Uterus (tissue), 4 donors: ENCODE measurements around the gene KBTBD12. TPM values are rescaled to one million over a fixed set of nuclear protein-coding genes. Genes with fewer than 3 reads are reported as not detected.

Source experiments
- DNase-seq, 2 donors: peaks; one replicate each; pipeline ENCODE4 v3.0.0-alpha.2; 2019 to 2020
- H3K27ac ChIP-seq, 2 donors: fragments of 200-600 bp; sonication (generic); 1 replicate in 1 of 2; 2 replicates in 1 of 2; pipeline ENCODE4 v1.5.1; 2016 to 2018
- H3K27me3 ChIP-seq, 2 donors: fragments of 200-600 bp; sonication (generic); one replicate each; pipeline ENCODE4 v1.5.1; 2018 to 2019; ENCODE audit warnings: control low read depth in 1 of 2
- H3K36me3 ChIP-seq, 2 donors: fragments of 200-600 bp; sonication (generic); one replicate each; pipeline ENCODE4 v1.5.1; 2019; ENCODE audit warnings: control low read depth in 1 of 2
- H3K4me1 ChIP-seq, 2 donors: fragments of 200-600 bp; sonication (generic); one replicate each; pipeline ENCODE4 v1.5.1; 2018 to 2019; ENCODE audit warnings: control low read depth in 1 of 2
- H3K4me3 ChIP-seq, 2 donors: fragments of 200-600 bp; sonication (generic); 1 replicate in 1 of 2; 2 replicates in 1 of 2; pipeline ENCODE4 v1.5.1; 2018 to 2019; ENCODE audit warnings: mild to moderate bottlenecking in 1 of 2
- H3K9me3 ChIP-seq, 2 donors: fragments of 200-600 bp; sonication (generic); one replicate each; pipeline ENCODE4 v1.5.1; 2019; ENCODE audit warnings: control low read depth in 1 of 2
- POLR2A ChIP-seq, 2 donors: fragments of 450-650 bp; IDR thresholded peaks; one replicate each; pipeline ENCODE4 v1.6.1; 2016; ENCODE audit warnings: antibody characterized with exemption in 2 of 2, mild to moderate bottlenecking in 1 of 2, moderate library complexity in 1 of 2
- intact Hi-C: fragments of 100-400 bp; cut with DNase I; formaldehyde crosslinking; loops from one replicate; pipeline ENCODE4 v1.15.1; 2023; ENCODE audit warnings: low total_unique reads
- total RNA-seq, 4 donors: library from RNA; depleted of rRNA in 3 of 4; stranded (reverse); fragments of >200 nt in 3 of 4; gene quantifications; one replicate each; pipeline versions ENCODE4 v1.1.0 to v1.2.4, GENCODE V29; 2014 to 2023
- TF ChIP-seq, protein P1 (sequence below), 4 experiments: fragments of 200-600 bp in 2 of 4; fragments of 450-650 bp in 2 of 4; sonication (generic) in 2 of 4; IDR thresholded peaks; one replicate each; pipeline ENCODE4 v1.5.1; 2016 to 2019; ENCODE audit warnings: antibody characterized with exemption in 4 of 4, mild to moderate bottlenecking in 2 of 4, moderate library complexity in 1 of 4
- donor health status: DM: yes; HTN: yes; CAD: no.

Gene KBTBD12
- total RNA-seq, 4 donors from 2014 or later = 0.59 to 2.8 (median 2.1) TPM; not detected in 1

DNA sequence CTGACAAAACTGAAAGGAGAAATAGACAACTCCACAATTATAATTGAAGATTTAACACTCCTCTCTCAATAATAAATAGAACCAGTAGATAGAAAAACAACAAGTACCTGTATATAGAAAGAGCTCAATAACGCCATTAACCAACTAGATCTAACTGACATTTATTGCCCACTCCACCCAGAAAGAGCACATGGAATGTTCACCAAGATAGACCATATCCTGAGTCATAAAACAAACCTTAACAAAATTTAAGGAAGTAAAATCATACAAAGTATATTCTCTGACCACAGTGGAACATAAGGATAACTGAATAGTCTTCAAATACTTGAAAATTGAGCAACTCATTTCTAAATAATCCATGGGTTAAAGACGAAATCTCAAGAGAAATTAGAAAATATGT, 25.1 kb downstream of the KBTBD12 start:
- no peak for DNase-seq
- no peaks in the 10 kb centered on the region for H3K27me3 ChIP-seq
- no peak for TF ChIP-seq POLR2A (IDR thresholded peaks at IDR 0.05)
- TF ChIP-seq, protein P1, sequence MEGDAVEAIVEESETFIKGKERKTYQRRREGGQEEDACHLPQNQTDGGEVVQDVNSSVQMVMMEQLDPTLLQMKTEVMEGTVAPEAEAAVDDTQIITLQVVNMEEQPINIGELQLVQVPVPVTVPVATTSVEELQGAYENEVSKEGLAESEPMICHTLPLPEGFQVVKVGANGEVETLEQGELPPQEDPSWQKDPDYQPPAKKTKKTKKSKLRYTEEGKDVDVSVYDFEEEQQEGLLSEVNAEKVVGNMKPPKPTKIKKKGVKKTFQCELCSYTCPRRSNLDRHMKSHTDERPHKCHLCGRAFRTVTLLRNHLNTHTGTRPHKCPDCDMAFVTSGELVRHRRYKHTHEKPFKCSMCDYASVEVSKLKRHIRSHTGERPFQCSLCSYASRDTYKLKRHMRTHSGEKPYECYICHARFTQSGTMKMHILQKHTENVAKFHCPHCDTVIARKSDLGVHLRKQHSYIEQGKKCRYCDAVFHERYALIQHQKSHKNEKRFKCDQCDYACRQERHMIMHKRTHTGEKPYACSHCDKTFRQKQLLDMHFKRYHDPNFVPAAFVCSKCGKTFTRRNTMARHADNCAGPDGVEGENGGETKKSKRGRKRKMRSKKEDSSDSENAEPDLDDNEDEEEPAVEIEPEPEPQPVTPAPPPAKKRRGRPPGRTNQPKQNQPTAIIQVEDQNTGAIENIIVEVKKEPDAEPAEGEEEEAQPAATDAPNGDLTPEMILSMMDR (IDR thresholded peaks at IDR 0.05) = no peak
- H3K4me3 ChIP-seq = no peak overlapping the region
- H3K9me3 ChIP-seq = no peaks in the 10 kb centered on the region
- H3K4me1 ChIP-seq = no peaks in the 10 kb centered on the region
- no peak overlapping the region for H3K27ac ChIP-seq
- intact Hi-C loops = no loop called here
- H3K36me3 ChIP-seq = no peaks in the 10 kb centered on the region

- DNase-seq = no peak
- H3K27me3 ChIP-seq = no peaks in the 10 kb centered on the region
- TF ChIP-seq, protein P1 (IDR thresholded peaks at IDR 0.05) = no peak
- TF ChIP-seq POLR2A (IDR thresholded peaks at IDR 0.05) = no peak
- no peaks in the 10 kb centered on the region for H3K9me3 ChIP-seq
- H3K4me3 ChIP-seq = no peak overlapping the region
- intact Hi-C loops = no loop called here
- no peaks in the 10 kb centered on the region for H3K36me3 ChIP-seq
- no peak overlapping the region for H3K27ac ChIP-seq
- H3K4me1 ChIP-seq = no peaks in the 10 kb centered on the region
These were observed 27.6 kb downstream of the KBTBD12 start for GRCh38 chr3:127942613-127943012.

- no peak for DNase-seq
- Histone ChIP-seq H3K4me3 (no peak overlapping the region), H3K9me3 (no peaks in the 10 kb centered on the region), H3K27me3 (no peaks in the 10 kb centered on the region), H3K4me1 (no peaks in the 10 kb centered on the region), H3K27ac (no peak overlapping the region), H3K36me3 (no peaks in the 10 kb centered on the region)
- no peak for TF ChIP-seq POLR2A (IDR thresholded peaks at IDR 0.05)
- TF ChIP-seq, protein P1 (IDR thresholded peaks at IDR 0.05) = no peak
- intact Hi-C loops = no loop called here
These were observed 33.2 kb downstream of the KBTBD12 start for GRCh38 chr3:127948211-127948610.

DNA sequence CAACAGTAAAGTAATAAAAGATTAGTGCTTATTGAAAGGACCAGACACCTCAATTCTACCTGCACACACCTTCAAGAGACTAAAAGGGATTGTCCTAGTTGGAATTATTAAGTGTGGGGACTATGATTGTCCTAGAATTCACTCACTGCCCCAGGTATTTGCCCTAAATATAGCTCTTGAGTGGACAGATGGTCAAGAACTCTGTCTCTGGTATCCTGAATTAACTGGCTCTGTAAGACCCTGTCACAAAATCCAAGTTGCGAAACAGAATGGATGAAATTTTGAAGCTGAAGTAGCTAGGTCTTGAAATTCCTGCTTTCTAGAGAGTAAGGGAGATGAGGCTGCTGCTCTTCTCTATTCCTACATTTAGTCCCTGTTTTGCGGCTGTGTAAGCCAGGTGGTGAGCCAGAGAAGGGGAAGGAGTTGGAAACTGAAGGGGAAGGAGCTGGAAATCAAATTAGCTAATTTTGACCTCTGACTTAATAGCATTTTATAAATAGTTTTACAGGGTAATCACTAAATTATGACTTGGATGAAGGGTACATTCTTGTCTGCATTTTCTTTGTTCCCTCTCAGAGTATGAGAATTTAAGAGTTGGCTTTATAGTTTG, 34.5 kb downstream of the KBTBD12 start:
- TF ChIP-seq, protein P1 (IDR thresholded peaks at IDR 0.05) = no peak
- no peak for TF ChIP-seq POLR2A (IDR thresholded peaks at IDR 0.05)
- Histone ChIP-seq H3K36me3 (no peaks in the 10 kb centered on the region), H3K4me1 (no peaks in the 10 kb centered on the region), H3K27me3 (no peaks in the 10 kb centered on the region), H3K4me3 (no peak overlapping the region), H3K27ac (no peak overlapping the region), H3K9me3 (no peaks in the 10 kb centered on the region)
- intact Hi-C loops = no loop called here
- no peak for DNase-seq

GRCh38 chr3:127951276-127951675, 36.2 kb downstream of the KBTBD12 start:
- Histone ChIP-seq H3K4me1 (no peaks in the 10 kb centered on the region), H3K36me3 (no peaks in the 10 kb centered on the region), H3K4me3 (no peak overlapping the region), H3K27me3 (no peaks in the 10 kb centered on the region), H3K27ac (no peak overlapping the region), H3K9me3 (no peaks in the 10 kb centered on the region)
- no peak for DNase-seq
- TF ChIP-seq POLR2A (IDR thresholded peaks at IDR 0.05) = no peak
- TF ChIP-seq, protein P1 (IDR thresholded peaks at IDR 0.05) = no peak
- intact Hi-C loops = no loop called here
